Superior temporal gyrus (tissue), 1 donor: ENCODE results near the gene ERBIN.
"Not testable (repeated sequence)": the region's sequence is repeated elsewhere in the genome, so short reads cannot be mapped to it uniquely, and the experiment has no call there.

ENCODE experiments used
- DNase-seq: peaks from one replicate; pipeline ENCODE4 v3.0.0-alpha.2; 2016; ENCODE audit errors: extremely low spot score

The ERBIN gene, protein sequence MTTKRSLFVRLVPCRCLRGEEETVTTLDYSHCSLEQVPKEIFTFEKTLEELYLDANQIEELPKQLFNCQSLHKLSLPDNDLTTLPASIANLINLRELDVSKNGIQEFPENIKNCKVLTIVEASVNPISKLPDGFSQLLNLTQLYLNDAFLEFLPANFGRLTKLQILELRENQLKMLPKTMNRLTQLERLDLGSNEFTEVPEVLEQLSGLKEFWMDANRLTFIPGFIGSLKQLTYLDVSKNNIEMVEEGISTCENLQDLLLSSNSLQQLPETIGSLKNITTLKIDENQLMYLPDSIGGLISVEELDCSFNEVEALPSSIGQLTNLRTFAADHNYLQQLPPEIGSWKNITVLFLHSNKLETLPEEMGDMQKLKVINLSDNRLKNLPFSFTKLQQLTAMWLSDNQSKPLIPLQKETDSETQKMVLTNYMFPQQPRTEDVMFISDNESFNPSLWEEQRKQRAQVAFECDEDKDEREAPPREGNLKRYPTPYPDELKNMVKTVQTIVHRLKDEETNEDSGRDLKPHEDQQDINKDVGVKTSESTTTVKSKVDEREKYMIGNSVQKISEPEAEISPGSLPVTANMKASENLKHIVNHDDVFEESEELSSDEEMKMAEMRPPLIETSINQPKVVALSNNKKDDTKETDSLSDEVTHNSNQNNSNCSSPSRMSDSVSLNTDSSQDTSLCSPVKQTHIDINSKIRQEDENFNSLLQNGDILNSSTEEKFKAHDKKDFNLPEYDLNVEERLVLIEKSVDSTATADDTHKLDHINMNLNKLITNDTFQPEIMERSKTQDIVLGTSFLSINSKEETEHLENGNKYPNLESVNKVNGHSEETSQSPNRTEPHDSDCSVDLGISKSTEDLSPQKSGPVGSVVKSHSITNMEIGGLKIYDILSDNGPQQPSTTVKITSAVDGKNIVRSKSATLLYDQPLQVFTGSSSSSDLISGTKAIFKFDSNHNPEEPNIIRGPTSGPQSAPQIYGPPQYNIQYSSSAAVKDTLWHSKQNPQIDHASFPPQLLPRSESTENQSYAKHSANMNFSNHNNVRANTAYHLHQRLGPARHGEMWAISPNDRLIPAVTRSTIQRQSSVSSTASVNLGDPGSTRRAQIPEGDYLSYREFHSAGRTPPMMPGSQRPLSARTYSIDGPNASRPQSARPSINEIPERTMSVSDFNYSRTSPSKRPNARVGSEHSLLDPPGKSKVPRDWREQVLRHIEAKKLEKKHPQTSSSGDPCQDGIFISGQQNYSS (N-terminal part only)

DNA sequence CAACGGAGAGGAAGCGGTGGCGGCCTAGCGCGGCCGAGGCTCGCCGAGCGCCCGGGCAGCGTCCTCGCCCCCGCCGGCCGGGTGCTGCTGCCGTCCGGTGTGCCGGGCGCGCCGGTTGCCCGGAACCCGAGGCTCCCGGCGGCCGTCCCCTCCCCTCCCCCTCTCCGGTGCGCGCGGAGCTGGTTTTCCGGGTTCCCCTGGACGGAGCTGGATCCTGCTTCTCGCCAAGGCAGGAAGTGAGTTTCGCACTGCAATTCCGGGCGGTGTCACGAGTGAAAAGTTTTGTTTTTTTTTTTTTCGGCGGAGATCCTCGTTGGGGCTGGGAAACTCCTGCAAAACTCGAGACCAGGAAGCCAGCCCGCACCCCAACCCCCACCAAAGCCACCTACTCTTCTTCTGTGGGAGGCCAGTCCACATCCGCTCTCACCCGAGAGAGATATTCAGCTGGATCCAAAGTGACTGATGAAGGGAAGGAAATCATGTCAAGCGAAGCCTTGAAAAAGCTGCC lies at the start of gene ERBIN:
Gene ERBIN (plus strand): TSS at position 300 of the 508 bp plus-strand sequence. CDS start 66,144 bp downstream, outside the sequence.
- DNase-seq: peak; percentile 55

DNA sequence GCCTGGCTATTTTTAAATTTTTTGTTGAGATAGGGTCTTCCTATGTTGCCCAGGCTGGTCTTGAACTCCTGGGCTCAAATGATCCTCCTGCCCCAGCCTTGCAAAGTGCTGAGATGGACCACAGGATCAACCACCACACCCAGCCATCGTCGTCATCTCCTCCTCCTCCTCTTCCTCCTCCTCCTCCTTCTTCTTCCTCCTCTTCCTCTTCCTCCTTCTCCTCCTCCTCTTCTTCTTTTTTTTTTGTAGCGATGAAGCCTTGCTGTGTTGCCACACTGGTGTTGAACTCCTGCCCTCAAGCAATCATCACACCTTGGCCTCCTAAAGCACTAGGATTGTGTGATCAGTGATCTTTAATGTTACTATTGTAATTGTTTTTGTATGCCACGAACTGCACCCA lies 49.4 kb upstream of the ERBIN start:
- no peak for DNase-seq

DNA sequence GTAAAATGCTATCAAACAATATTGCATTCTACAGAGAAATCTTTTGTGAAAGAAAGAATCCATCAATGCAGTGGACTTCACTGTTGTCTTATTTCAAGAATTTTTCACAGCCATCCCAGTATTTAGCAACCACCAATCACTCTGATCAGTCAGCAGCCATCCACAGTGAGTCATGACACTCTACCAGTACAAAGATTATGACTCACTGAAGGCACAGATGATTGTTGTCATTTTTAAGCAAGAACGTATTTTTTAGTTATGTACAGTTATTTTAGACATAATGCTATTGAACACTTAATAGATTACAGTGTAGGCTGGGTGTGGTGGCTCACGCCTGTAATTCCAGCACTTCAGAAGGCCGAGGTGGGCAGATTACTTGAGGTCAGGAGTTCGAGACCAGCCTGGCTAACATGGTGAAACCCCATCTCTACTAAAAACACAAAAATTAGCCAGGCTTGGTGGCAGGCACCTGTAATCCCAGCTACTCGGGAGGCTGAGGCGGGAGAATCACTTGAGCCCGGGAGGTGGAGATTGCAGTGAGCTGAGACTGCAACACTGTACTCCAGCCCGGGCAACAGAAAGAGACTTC lies 46.6 kb upstream of the ERBIN start:
- DNase-seq: not testable (repeated sequence)

DNA sequence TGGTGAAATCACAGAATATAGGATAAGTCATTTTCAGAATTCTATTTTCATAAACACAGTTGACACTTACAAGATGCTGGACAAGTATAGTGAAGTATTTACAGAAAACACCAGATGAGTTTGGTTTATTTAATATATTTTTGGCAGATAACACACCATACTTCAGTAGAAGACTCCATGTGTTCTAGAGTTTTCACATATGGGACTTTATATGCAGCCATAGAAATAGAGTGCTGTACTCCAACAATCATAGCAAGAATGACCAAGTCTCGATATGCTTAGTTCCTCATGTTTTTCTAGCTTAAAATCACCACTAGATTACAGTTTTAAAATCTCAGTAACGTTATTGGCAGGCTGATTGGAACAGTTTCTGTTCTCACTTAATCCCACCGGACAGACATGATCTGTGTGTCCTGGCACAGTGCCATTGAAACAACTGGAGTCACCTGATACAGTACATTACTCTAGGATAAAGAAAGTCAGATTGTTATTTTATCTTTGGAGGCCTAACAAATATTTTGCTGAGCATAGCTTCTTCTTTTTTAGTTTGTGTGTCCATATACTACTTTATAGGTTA lies 45.8 kb upstream of the ERBIN start:
- no peak for DNase-seq

DNA sequence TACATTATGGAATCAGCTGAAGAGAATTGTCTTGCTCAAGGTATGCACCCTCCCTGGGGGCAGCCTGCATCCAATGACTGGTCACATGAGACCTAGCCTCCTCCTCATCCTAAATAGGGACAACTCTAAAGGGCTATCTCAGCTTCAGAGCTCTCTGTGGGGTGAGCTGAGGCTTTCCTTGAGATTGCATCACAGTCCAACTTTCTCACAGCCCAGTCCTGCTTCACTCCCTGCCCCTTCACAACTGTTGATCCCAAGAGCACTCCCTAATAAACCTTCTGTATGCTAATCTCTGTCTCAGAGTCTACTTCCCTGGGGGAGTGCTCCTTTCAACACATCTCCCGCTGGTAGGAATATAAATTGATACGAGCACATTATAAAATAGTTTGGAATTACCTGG lies 44.1 kb upstream of the ERBIN start:
- no peak for DNase-seq

DNA sequence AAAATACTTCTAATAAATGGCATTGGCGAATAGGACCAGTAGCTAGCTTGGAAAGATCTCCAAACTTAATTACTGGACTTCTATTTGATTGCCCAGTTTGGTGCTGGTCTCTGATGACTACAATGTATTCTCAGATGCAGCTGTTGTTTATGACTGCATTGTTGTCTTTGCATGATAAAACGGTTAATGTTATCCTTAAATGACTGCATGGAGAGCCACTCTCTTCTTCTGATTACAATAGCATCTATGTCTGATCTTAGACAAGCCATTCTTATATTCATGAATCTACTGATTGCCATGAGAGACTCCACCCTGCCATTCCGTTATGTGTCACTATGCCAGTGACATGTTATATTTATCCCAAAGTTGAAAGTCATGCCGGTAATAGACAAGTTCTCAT lies 42.9 kb upstream of the ERBIN start:
- peak; percentile 81 for DNase-seq

DNA sequence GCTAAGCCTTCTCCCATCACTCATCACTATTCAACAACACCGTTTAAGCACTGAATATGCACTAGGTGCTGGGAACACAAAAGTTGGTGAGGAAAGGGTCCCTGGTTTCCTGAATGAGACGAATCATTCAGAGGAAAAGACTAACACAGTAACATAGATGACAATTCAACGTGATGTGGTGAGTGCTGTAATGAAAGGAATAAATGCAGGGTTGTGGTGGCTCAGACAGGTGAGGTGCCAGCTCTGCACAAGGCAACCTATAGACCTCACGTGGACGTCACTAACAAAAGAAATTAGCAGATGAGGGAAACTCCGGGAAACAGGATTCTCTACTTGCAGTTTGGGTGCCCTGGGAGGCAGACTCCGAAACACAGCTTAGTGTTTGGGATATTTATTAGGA lies 40.0 kb upstream of the ERBIN start:
- DNase-seq: no peak

DNA sequence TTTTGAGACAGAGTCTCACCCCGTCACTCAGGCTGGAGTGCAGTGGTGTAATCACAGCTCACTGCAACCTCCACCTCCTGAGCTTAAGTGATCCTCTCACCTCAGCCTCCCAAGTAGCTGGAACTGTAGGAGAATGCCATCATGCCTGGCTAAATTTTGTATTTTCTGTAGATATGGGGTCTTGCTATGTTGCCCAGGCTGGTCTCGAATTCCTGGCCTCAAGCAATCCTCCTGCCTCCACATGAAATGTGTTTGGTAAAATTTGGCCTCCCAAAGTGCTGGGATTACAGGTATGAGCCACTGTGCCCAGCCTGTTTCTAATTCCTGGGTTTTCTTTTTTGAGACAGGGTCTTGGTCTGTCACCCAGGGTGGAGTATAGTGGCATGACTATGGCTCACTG lies 34.4 kb upstream of the ERBIN start:
- not testable (repeated sequence) for DNase-seq

DNA sequence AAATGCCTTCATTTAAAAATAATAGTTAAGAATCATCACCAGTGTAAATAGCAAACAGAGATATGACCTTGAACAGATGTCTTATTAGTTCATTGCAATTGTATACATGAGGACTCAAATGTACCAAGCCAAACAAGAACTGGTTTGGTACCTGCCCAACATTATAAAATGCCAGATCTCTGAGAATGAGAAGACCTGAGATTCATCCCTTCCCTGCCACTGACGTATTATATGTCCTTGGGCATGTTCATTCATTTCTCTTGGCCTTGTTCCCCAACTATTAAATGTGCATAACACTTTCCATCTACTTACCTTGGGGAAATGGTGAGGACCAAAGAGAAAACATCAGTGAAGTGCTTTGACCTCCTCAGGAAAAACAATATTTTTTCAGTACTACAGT lies 33.6 kb upstream of the ERBIN start:
- no peak for DNase-seq

DNA sequence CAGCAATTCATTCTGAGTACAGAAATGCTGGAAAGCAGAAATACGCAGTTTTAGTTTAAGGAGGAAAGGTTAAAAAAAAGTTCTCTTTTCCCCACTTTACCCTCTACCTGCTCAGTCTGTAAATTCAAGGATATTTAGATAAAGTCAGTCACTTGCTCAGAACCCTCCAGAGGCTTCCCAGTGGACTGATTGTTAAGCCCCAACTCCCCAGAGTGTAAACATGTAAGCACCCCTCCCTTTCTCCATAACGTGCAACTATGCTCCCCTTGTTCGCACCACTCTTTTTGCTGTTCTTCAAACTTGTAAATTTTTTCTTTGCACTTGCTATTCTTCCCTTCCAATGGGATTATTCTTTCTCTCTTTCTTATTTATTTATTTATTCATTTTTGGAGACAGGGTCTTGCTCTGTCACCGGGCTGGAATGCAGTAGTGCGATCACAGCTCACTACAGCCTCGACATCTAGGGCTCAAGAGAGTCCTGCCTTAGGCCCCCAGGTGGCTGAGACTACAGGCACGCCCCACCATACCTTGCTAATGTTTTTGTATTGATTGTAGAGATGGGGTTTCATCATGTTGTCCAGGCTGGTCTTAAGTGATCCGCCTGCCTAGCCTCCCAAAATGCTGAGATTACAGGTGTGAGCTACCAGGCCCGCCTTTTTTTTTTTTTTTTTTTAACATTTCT lies 32.5 kb upstream of the ERBIN start:
- no peak for DNase-seq

DNA sequence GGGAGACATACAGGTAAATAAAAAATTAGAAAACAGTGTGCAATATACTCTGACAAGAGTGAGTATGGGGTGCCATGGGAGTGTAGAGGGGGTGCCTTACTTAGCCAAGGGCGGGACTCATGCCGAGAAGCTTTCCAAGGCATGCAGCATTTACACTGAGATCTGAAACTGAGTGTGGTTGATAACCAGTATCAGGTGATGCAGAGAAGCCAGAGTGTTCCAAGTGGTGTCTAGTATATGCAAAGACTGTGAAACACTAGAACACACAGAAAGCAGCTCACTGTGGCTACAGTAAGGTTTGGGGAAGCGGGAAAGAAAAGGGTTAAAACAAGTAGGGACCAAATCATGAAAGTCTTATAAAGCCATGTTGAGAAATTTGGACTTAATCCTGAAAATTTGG lies 30.5 kb upstream of the ERBIN start:
- no peak for DNase-seq

DNA sequence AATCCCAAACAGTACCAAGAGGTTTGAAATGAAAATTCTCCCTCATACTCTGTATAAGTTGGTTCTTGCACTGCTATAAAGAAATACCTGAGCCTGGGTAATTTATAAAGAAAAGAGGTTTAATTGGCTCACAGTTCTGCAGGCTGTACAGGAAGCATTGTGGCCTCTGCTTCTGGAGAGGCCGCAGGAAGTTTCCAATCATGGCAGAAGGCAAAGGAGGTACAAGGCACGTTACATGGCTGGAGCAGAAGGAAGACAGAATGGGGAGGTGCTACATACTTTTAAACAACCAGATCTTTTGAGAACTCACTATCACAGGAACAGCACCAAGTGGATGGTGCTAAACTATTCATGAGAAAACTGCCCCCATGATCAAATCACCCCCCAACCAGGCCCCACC lies 25.6 kb upstream of the ERBIN start:
- DNase-seq: no peak

DNA sequence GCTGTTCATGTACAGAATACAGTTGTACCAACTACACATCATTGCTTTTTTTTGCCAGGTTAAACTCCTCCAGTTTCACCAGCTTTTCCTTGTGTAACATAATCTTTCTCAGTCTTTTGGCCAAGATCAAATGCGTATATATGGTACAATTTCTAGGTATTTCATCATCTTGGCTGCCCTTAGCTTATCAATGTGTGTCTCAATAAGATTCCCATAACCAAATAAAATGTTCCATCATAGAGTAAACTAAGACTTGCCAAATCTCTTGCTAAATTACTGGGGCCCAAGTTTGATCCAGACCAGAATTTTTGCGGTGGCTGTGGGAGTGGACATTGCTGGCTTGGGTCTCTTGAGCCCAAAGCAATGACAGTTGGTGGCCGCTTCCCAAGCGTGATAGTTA lies 24.3 kb upstream of the ERBIN start:
- DNase-seq: no peak

DNA sequence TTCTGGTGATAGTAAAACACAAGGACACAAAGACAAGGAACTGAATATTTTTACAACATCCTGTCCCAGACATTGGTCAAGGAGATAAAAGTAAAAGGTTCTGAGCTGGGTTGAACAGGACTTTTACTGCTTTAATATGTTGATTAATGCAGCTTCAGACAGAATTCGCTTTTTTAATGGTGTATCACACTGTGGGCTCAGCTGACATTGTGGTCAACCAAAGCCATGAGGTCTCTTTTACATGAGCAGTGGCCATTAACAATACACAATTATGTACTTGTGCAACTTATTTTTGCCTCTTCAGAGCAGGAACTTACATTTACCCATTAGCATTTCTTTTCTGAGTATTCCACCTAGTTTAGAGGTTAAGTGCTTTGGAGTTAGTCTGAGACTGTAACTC lies 22.8 kb upstream of the ERBIN start:
- DNase-seq: no peak

DNA sequence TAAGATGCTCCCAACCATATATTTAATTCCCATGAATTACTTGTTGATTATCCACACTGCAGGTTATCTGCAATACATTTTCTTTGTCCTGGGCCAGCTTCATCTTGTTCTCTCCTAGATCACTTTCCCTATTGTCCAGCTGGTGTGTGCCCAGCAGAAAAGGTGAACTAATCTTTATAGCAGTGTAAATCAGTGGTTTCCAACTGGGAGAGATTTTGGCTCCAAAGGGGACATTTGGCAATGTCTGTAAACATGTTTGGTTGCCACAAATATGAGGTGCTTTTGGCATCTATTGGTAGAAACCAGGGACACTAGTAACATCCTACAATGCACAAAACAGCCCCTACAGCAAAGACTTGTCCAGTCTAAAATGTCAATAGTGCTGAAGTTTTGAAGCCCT lies 20.1 kb upstream of the ERBIN start:
- DNase-seq: no peak

DNA sequence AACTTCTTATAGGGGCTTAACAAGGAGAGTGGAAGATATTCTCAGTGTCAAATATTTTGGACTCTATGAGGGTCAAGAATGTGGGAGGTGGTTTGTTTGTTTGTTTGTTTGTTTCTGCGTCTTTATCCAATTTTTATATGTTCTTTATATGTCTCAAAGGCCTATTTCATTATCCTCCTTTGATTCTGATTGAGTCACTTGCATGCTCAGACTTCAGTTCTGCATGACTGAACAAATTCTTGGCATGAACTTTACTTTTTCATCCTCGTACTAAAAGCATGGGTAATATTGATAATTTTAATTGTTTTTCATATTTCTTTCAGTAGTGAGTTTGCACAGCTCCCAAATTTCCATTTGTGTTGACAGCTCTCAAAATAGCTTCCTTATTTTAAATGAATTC lies 19.2 kb upstream of the ERBIN start:
- DNase-seq: no peak

DNA sequence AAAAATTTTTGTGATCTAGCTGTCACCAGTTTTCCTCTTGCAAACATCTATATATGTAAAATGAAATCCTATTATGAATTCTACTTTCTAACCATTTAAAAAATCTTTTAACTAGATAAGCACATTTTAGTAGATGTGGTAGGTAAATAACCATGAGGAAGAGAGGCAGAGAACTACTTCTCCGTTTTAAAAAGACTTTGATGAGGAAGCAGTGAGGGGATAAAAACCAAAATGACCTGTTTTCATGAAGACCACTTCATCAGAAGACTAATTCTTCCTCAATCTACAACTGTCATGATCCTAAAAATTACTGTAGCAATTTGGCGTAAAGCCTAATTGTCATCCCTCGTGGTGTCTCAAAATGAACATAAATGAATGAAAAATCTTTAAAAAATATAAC lies 15.7 kb upstream of the ERBIN start:
- no peak for DNase-seq

DNA sequence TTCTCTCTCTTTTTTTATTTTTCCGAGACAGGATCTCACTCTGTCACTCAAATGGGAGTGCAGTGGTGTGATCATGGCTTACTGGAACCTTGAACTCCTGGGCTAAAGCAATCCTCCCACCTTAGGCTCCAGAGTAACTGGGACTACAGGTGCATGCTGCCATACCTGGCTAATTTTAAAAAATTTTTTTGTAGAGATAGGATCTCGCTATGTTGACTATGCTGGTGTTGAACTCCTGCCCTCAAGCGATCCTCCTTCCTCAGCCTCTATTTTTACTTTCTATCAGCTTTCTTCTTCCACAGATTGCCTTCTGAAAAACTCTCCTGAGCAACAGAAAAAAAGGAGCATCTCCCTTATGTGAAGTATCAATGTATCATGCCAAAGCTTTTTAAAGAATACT lies 14.1 kb upstream of the ERBIN start:
- DNase-seq: no peak

DNA sequence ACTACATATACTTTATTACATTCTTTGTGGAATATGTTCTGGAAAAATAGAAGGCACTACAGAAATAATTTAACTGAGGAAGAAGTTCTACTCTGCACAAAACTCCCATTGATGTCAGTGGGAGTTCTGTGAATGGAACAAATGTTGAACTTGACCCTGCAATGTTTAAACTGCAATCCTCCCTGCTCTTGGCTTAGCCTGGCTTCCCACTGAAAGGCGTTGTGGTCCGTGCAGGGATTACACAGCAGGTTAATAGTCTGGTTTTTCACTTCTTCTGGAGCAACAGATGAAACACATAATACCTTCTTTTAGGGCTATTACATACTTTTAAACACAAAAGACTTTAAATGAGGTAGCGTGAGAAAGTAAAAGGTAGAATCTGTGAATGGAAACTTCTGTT lies 12.9 kb upstream of the ERBIN start:
- no peak for DNase-seq

DNA sequence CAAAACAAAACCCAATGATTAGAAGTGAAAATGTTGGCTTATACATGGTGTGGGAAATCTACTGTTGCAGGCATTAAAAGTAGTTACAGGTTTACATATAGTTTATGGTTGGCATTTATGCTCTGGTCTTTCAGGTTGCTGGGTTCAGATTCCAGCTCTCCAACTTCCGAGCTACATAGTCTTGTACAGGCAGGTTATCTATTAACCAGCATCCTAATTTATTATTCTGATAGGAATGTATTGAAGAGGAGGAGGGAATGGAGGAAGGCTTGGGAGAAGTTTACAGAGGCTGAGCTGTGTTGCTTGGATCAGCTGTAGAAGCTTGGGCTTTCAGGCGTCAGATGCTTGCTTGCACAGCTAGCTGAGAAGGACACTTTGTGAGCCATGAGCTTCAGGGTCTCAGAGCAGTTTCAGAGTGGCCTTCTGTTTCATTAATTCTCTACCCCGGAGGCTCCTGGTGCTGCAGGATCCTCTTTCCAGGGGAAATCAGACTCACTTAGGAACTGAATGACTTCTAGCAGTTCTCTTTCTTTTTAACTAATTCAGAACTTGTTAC lies 11.7 kb upstream of the ERBIN start:
- no peak for DNase-seq
